NCI-H2171 (cell line): ENCODE results near the gene CLN6.
"Not testable (repeated sequence)": the region's sequence is repeated elsewhere in the genome, so short reads cannot be mapped to it uniquely, and the experiment has no call there.

Experiments
- DNase-seq: peaks from one replicate; lab custom pipeline; 2025; lab: John Stamatoyannopoulos, UW

The CLN6 gene

DNA sequence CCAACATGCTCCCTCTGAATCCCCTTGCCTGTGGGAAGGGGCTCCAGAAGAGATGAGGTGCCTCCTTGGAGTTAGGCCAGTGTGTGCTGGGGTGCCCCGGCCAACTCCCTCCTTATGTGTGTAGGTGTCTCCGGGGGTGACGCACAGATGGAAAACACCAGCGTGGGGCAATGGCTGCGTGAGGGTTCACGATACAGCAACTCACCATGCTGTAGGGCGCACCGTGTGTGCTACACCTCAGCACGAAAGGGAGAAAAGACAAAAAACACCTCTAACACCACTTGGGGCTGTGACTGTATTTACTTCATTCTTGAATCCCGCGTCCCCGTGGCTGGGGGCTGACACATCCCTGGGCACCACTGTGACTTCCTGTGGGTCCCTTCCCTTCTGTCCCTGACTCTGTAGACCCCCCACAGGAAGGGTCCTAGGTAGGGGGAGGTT is 22.8 kb downstream of the CLN6 start:
- no peak for DNase-seq

DNA sequence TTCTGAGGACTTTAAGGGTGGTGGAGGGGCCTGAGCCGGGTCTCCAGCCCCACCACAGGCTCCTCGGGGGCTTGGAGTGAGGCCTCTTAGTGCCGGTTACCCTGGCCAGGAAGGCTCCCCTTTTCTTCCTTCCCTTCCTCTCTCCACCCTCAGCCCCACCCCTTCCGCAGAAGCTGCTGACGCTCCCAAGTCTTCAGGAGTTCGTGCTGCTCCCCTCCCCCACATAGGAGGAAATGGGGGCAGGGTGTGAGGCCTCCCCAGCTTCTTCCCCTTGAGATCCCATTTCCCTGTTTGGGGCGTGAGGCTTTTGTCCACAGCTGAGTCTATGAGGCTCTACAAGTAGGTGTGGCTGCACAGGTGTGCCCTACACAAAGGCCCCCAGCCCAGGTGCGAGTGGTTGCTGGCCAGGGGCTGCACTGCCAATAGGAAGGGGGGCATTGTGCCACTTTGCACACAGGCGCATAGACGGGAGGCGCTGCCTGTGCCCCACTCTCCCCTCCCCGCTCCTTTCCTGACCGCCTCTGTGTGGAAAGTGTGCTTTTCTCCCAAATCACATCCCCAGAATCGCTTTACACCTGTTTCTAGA is 23.5 kb downstream of the CLN6 start:
- DNase-seq, result no peak

DNA sequence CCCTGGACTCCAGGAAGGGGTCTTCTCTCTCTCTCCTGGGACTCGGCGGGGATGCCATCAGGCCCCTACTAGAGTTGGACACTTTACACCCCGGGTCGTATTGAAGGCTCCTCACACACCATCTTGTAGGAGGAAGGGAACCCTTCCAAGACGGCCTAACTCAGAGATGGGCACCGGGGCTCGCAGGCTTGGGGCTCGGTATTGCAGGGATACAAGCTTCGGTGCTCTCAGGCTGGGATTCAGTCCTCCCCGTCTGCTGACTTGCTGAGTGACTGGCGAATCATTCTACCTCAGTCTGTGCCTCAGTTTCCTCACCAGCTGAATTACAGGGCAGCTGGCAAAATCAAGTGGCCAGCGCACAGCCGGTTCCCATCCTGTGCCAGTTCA is 24.0 kb downstream of the CLN6 start:
- DNase-seq, result no peak

DNA sequence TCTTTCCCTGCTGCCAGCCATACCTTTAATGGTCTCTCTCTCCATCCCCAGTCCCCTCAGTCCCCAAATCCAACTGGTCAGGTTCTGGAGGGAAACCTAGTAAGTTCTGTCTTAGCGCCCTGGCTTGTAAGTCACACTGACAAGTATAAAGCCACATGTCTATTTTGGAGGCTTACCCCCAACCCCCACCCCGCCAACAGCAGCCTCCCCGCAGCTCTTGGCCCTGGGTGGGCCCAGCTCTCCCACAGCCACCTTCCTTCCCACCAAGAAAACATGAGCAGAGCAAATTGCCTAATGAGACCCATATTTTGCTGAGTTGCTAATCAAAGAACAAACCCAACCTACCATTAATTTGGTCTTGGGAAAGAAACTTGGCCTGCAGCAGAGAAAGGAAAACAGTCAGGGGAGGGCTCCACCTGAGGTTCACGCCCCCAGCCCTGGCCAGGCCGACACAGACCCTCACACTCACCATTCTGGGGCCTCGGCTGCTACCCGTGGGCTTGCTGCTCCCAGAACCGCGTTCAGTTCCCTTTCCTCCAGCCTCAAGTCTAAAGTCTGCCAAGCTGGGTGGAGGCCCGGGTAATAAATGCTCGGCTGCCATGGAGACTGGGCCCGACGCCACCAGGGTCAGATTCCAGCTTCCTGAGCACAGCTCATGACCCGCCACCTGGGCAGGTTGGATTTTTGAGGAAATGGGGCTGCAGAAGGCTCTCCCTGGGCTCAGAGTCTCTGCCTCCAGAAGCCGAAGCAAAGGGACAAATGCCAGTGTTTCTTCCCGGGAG is 24.6 kb downstream of the CLN6 start, which contains the start of gene CALML4:
Gene CALML4 (minus strand): TSS at position 557 of the 782 bp plus-strand sequence. CDS start 85 bp downstream, at position 472.
- DNase-seq, result peak; percentile 16

DNA sequence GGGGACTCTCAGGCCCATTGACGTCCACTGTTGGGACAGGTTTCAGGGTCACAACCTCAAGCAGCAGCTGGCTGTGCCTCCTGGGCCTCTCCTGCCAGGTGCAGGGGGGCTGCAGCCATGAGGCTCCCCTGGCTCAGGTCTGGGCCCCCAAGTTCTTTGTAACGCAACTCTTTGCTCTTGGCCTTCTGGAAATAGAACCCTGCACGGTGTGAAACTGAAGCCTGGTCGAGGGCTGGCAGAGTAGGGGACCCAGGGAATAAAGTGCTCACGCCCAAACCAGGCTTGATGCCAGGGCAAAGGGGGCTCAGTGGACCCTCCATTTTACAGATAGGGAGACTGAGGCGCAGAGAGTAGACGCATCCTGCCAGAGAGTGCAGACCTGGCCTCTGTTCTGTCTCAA is 25.2 kb downstream of the CLN6 start:
- no peak for DNase-seq

DNA sequence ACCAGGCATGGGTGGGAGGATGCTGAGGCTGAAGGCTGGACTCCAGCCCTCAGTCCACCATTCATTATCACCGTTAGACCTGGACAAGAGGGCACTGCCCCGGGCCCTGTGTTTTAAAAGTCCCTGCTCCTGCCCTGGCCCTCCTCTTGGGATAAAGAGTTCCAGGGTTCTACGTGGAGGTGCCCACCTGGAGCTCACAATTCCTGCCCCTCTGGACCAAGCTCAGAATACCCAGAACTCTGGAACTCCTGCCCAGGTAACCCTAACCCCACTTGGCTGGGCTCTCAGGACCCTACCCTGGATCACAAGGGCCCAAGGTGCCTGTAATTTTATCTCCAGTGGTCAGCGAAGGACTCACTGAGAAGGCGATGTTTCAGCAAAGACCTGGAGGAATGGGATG is 25.6 kb downstream of the CLN6 start:
- DNase-seq, result no peak

DNA sequence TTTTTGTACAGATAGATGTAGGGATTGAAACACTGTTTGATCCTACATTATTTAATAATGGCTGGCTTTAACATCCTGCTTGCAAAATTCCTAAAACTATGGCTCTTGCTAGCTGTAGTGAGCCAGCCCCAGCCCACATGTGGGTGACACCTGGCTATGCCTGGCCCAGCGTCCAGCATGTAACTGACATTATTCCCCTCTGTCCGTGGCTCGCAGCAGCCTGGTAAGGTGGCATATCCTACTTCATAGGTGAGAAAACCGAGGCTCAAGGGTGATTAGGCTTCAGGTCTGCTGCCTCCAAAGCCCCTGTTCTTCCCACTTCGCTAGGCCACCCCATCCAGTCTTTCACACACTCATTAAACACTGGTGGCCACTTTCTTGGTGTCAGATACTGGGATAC is 26.0 kb downstream of the CLN6 start:
- no peak for DNase-seq

DNA sequence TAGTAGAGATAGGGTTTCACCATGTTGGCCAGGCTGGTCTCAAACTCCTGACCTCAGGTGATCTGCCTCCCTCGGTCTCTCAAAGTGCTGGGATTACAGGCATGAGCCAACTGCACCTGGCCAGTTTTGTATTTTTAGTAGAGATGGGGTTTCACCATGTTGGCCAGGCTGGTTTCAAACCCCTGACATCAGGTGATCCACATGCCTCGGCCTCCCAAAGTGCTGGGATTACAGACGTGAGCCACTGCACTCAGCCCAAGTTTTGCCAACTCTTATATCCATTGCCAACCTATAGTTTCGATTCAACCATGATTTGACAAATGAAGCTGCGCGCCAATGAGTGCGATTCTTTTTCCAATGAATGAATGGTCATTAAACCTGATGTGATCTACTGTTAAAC is 26.5 kb downstream of the CLN6 start:
- not testable (repeated sequence) for DNase-seq

DNA sequence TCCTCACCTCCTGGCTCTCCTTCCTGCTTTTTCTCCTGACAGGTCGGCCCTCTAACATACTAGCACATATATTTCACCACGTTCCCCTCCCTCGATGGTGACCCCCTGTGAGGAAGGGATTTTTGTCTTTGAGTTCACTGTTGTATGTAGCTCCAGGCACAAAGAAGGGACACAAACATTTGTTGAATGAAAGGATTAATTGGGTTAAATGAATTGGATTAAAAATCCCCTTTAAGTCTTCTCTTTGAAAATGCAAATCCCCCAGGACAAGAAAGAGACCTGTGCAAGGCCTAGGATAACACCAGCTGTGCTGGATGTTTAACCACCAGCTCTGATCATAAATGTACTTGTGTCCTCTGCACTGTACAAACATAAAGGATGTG is 27.7 kb downstream of the CLN6 start:
- no peak for DNase-seq

DNA sequence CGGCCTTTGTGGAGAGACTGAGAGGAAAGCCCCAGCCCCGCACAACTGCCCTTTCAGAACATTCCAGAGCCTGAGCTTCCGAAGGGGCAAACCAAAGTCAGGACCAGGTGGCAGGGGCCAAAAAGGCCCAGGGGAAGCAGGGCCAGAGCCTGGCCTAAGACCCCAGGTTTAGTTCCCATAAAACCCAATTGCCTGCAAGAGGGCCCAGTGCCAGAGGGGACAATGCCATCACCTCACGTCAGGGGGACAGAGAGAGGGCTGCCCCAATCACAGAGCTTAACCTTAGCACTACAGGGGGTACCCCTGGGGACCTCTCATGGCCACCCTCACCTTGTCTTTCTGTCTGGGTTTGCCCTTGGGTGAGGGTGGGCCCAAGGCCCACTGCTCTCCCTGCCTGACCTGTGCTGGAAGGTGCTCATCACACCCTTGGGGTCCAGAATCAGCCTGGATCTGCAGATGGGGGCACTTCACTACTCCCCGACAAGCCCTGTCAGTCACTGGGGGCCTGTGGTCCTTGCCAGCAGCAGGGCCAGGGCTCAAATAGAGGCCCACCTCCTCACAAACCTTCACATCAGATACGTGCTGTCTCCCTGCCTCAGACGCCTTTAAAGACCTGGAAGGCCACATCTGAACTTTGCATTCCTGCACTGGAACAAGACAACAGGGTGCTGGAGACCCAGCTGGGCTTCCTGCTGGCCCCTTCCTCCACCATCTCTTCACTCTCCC is 28.2 kb downstream of the CLN6 start:
- no peak for DNase-seq

DNA sequence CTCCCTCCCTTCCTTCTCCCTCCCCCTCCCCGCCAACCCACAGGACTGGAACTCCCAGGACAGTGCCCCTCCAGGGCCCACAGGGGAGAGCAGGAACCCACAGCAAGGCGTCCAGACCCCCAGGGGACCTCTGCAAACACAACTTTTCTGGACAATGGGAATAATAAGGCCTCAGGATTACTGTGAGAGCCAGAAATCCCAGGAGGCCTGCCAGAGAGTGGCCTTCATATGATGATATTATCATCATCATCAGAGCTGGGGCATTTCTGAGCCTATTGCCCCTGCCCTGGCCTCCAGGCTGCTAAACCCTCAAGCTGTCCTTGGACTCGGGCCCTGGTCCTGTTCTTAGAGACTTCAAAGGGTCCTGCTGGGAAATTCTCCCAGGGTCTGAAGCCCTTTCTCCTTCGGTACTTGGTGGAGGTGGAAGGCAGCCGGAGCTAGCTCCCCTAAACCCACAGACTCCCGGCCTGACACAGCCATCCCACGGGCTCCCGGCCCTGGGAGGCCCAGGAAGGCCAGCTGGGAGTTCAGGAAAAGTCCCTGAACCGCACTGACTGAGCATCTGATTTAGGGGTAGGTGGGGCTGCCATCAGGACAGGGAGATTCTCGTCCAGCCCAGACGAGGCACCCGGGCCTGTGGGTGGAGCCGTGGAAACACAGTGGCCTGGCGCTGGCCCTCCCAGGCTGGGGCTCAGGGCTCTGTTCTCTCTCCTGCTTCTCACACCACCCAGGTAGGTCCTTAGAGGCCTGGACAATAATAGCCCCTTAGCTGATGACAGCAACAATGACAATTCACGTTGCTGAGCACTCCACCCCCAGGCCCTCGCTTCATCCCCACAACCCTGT is 29.3 kb downstream of the CLN6 start:
- no peak for DNase-seq

DNA sequence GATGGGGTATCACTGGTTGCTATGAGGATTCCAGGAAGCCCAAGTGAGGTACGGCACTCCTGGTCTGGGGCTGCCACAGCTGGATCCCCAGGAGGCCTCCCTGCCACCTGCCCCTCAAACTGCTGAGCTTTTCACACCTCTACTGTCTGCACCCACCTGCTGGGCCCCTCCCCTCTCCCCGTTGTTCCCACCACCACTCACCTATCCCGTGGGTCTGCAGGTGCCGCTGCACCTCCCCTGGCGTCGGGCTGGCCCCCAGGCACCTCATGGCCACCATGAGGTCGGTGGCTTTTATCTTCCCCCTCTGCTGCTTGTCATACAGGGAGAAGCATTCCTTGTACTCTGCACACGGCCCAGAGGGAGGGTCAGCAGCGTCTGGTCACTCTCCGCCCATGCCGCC is 30.2 kb downstream of the CLN6 start:
- no peak for DNase-seq

DNA sequence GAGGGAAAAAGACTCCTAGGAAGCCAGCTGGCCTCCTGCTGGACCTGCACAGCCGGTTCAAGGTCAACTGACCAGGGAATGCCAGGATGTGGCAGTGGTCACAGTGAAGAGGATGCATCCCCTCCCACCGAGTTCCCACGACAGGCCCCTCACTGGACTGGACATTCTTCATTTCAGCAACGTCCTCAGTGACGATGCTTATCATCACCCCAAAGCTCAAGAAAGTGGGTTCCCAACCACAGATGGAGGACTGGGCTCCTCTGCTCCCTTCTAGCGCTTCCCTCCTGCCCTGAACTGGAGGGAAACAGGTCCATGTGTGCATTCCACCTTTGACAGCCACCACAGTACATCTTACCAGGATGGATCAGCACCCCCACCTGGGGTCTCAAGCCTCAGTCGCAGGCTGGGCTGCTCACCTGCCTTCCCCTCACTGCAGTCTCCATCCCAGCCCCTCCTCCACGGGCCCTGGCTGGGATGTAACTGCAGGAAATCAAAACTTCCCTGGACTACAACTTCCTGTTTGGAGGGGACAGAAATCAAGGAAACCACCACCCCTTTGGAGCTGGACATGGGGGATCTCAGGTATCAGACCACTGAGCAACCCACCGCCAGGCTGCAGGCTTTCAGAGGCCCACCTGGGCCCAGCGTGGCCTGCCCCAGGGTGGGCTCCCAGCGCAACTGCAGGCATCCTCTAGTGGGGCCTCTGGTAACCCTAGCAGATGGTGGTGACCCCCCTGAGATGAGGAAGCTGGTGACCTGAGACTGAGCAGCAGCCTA is 31.7 kb downstream of the CLN6 start:
- DNase-seq, result no peak

DNA sequence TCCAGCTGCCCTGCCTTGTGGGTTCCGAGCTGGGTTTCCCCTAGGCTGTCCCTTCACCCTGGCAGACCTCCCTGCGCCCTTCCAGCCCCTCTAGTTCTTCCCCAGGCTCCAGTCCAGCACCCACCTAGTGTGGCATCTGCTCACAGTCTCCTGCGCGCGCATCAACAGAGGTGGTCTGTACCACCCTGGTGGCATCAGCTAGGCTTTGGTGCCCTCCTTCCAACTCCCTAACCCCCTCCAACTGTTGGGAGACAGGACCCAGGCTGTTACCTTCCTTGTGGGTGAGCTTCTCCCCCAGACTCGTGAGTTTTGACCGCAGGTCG is 32.4 kb downstream of the CLN6 start:
- no peak for DNase-seq

DNA sequence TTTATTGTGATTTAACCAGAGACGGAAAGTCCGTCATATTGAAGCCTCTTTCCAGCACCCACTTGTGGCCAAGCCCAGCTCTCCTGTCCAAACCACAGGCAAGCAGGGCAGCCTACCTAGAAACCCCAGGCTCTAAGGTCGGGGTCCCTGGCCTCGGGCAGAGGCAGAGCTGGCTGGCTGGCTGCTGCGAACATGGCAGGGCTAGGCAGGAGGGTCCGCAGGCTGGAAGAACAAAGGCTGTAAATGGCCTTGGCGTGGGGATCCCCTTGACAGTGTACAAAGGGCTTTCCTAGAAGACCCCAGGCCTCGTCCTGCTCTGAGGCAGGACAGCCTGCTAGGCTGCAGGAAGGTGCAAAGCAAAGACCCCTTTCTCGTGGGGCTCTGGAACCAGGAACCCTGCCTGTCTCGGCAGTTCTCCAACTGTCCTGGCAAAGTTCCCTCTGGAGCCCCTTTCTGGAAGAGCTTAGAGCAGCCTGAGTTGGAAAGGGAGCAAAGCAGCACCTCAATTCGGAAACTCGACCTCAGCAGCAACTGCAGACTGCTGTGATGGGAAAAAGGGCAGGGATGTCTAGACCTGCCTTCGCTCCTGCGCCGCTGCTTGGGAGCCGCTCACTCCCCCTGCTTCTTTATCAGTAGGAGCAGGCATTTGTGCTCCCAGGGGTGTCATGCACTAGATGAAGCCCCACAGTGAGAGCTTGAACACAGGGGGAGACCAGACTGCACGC is 32.9 kb downstream of the CLN6 start:
- no peak for DNase-seq

DNA sequence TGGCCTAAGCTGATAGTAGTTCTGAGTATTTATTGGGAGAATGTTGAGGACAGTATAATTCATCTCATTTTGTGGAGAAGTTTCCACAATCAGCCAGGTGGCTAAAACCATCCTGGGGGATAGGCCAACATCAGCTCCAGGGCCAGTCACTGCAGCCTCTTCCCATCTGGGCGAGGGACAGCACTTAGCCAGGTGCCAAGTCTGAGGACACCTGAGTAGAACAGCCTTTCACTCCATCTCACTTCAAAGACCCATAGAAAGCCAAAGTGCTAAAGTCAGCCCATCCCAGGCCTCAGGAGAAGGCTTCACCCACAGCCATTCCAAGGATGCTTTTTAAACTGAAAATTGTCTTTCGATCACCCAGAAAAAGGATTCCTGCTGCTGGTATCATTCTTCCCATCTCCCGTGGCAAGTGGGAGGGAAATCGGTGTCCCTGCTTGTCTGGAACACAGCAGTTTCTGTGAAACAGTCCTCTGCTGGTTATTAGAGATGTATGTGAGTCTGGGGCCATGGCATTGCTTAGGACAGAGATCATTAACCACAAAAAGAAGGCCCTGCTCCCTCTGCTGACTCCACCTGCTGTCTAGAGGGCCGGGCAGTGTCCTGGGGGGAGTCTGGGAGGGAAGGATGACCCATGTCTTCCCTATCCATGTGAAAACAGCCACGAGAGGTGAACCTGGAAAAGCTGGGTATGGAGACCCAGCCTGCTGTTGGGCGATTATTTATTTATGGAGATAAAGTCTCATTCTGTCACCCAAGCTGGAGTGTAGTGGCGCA is 34.0 kb downstream of the CLN6 start:
- DNase-seq, result no peak

DNA sequence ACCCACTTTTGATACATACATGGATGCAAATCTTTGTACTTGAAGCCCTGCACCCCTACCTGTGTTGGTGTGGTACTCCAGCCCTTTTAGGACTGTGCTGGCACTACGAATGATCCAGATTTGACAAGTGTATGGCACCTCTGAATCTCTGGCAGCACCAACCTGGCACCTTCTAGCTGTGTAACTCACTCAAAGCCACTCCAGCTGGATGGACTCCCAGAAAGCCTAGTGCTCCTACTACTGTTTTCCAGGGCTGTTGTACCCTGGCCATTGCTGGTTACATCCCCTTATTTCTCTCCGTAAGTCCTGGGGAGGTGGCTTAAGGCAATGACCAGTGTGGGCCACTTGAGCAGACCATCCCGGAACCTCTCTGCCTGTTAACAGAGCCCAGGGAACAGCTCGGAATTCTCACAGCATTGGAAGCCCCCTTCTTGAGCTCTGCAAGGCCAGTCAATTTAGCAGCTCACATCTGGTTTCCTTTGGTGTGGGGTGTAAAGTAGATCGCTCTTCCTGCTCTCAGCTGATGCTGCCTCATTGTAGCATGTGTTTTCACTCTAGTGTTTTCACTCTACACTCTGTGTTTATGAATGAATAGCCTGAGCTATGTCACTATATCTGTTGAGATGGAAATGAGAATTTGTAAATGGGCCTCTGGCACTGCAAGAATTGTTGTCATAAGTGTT is 36.6 kb downstream of the CLN6 start:
- no peak for DNase-seq

DNA sequence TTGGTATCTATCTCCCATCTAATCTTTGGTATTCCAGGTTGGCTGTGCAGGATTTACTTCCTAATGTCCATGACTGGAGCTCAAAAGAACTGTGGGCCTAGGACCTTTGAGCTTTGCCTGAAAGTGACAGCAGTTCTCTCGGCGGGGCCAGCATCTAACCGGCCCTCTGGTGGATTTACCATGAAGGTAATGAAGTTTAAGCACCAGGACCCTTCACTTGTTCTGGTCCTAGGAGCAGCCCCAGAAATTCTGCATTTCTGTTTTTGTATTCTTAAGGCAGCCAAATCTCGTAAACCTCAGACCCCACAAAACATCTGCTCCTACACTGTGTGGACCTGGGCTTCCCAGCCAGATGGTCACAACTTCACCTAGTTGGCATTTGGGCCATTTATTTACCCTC is 37.4 kb downstream of the CLN6 start:
- DNase-seq, result no peak

DNA sequence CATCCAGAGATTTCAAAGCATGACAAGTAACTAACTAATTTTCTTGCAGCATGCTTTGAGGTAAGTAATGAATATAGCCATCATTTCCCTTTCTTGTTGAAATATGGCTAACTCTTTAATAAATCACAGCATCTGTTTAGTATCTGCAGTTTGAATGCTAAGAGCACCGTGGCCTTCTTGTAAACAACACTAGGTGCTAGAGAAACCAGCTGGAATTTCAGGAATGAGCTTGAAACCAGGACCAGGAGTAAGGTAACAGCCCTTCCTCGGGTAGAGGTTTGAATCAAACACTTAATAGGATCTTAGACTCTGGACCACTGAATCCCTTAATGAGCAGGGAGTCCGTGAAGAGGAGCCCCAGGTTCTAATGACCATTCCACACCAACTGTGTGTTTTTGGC is 38.0 kb downstream of the CLN6 start:
- DNase-seq, result no peak

DNA sequence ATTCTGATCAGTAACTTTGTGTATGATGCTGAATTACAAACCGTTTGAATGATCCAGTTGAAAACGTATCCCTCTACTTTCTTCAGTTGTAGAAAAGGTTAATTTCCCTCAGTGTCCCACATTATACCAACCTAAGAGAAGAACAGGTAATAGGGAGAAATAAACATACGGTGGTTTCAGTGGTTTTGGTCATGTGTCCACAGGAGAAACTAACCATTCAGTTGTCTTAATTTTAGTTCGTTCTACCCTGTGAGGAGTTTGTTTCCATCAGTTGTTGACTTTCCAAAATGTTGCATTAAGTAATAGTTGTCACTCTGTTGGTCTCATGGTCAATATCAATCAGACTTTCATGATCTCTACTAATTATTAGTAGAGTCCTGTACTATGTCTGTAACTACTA is 39.5 kb downstream of the CLN6 start:
- no peak for DNase-seq
